GM12878 (cell line): ENCODE data around the gene SMIM5. TPM values are rescaled to one million over a fixed set of nuclear protein-coding genes. Genes with fewer than 3 reads are reported as not detected.
A peak's percentile ranks its signal among the peaks of the same experiment; 100 is the strongest.

ENCODE experiments used
- ATAC-seq: fragments of 200-7000 bp; cut with Tn5 transposase; 3 replicates; pipeline ENCODE4 v1.9.1; 2020; ENCODE audit warnings: mild to moderate bottlenecking, moderate library complexity
- BruUV-seq: library from RNA; stranded (reverse); fragments of 400-500 nt; replicated peaks from 2 replicates; lab custom pipeline; 2021; lab: Mats Ljungman, UMichigan
- CTCF ChIA-PET: fragments of 300-600 bp; sonication (Branson Sonifier 250); formaldehyde crosslinking; extraction: SDS; loops from one replicate; lab custom pipeline; 2021; ENCODE audit warnings: inconsistent platforms; lab: Yijun Ruan, JAX
- POLR2A ChIA-PET: fragments of 350-600 bp; formaldehyde crosslinking; extraction: SDS; loops from one replicate; lab custom pipeline; 2021; ENCODE audit warnings: inconsistent platforms; lab: Charles Lee
- RAD21 ChIA-PET: fragments of 300-600 bp; sonication (Branson Sonifier 250); formaldehyde crosslinking; loops from one replicate; lab custom pipeline; 2023; ENCODE audit warnings: antibody characterized with exemption; ENCODE audit not compliant: unreplicated experiment; lab: Charles Lee
- SMC1A ChIA-PET: fragments of 300-600 bp; sonication (Branson Sonifier 250); formaldehyde crosslinking; loops from one replicate; lab custom pipeline; 2023; ENCODE audit not compliant: unreplicated experiment, uncharacterized antibody; lab: Charles Lee
- DNase-seq: peaks from one replicate; pipeline ENCODE4 v3.0.0-alpha.2; 2011; ENCODE audit warnings: low read depth, low spot score
- FAIRE-seq: peaks from 3 replicates; lab custom pipeline; 2011; peaks lifted over from hg19 to GRCh38; lab: Jason Lieb, UNC
- H2AFZ ChIP-seq: 2 replicates; pipeline ENCODE4 v1.6.0; 2011; ENCODE audit warnings: low read depth, low read length, control low read depth; ENCODE audit not compliant: control insufficient read depth
- H3K27ac ChIP-seq: 2 replicates; pipeline ENCODE4 v1.5.1; 2011; ENCODE audit warnings: control low read depth; ENCODE audit not compliant: control insufficient read depth, insufficient read depth
- H3K27me3 ChIP-seq, 2 experiments: replicated peaks in 1 of 2; 2 replicates each; pipeline versions ENCODE4 v1.6.0 to v1.6.1; 2011; ENCODE audit warnings: low read length in 1 of 2; ENCODE audit not compliant: control insufficient read depth in 2 of 2, insufficient read depth in 2 of 2
- H3K36me3 ChIP-seq, 2 experiments: 2 replicates each; pipeline ENCODE4 v1.5.1; 2011; ENCODE audit warnings: low read length in 1 of 2; ENCODE audit not compliant: control insufficient read depth in 2 of 2, insufficient read depth in 2 of 2
- H3K4me1 ChIP-seq: 2 replicates; pipeline ENCODE4 v1.6.1; 2011; ENCODE audit warnings: mild to moderate bottlenecking, low read length, moderate library complexity, mixed read lengths; ENCODE audit not compliant: control insufficient read depth, insufficient read depth
- H3K4me2 ChIP-seq: 2 replicates; pipeline ENCODE4 v1.6.0; 2011; ENCODE audit warnings: control low read depth; ENCODE audit not compliant: control insufficient read depth, insufficient read depth
- H3K4me3 ChIP-seq: fragments of 200-600 bp; sonication (generic); 2 replicates; pipeline ENCODE4 v1.5.1; 2016
- H3K79me2 ChIP-seq: 2 replicates; pipeline ENCODE4 v1.6.0; 2011; ENCODE audit warnings: low read length; ENCODE audit not compliant: control insufficient read depth, insufficient read depth
- H3K9ac ChIP-seq: 2 replicates; pipeline ENCODE4 v1.8.0; 2011; ENCODE audit warnings: low read length, control low read depth, mixed read lengths; ENCODE audit not compliant: control insufficient read depth, insufficient read depth
- H3K9me3 ChIP-seq: replicated peaks from 3 replicates; pipeline ENCODE4 v1.5.1; 2011; ENCODE audit warnings: mild to moderate bottlenecking, low read length; ENCODE audit not compliant: control insufficient read depth, insufficient read depth
- H4K20me1 ChIP-seq: 2 replicates; pipeline ENCODE4 v1.6.0; 2011; ENCODE audit not compliant: control insufficient read depth, insufficient read depth
- MLLT1 ChIP-seq: fragments of 450-650 bp; IDR thresholded peaks from 2 replicates; pipeline ENCODE4 v1.6.1; 2016; ENCODE audit warnings: mild to moderate bottlenecking
- TAF1 ChIP-seq: IDR thresholded peaks from 2 replicates; pipeline ENCODE4 v1.6.1; 2011; ENCODE audit warnings: mild to moderate bottlenecking, low read depth, low read length, borderline replicate concordance
- ZBTB40 ChIP-seq: fragments of 450-650 bp; IDR thresholded peaks from 2 replicates; pipeline ENCODE4 v1.6.1; 2016; ENCODE audit warnings: mild to moderate bottlenecking, moderate library complexity, borderline replicate concordance
- ZNF384 ChIP-seq: IDR thresholded peaks from 2 replicates; pipeline ENCODE4 v1.6.1; 2012; ENCODE audit warnings: low read depth, mild to moderate bottlenecking, low read length, improper control_type of control experiment, borderline replicate concordance
- WGBS: methylation state at CpG from one replicate; pipeline ENCODE4 v1.1.6; 2016; ENCODE audit warnings: low lambda C conversion rate; ENCODE audit not compliant: insufficient replicate concordance, insufficient coverage; ENCODE audit errors: missing lambda C conversion rate; 5-methylcytosine and 5-hydroxymethylcytosine counted together
- in situ Hi-C: fragments of 300-500 bp; cut with MboI; formaldehyde crosslinking; loops from 9 replicates; pipeline ENCODE4 v1.14.3; 2018; ENCODE audit warnings: mixed read lengths
- intact Hi-C: fragments of 100-400 bp; cut with micrococcal nuclease; formaldehyde crosslinking; loops from one replicate; pipeline ENCODE4 v1.14.2; 2022; ENCODE audit not compliant: unreplicated experiment
- polyA plus RNA-seq, 11 experiments: library from polyadenylated mRNA; depleted of rRNA in 4 of 11; unstranded in 6 of 11; stranded (reverse) in 5 of 11; fragments of >200 nt; fragmentation: Nextera tagmentation in 4 of 11; fragmentation: Illumina TruSeq in 1 of 11; extraction: Ambion mirVana in 4 of 11; extraction: Trizol in 1 of 11; gene quantifications; 1 replicate in 1 of 11; 2 replicates in 10 of 11; pipeline versions ENCODE4 v1.2.1 to v1.2.3, GENCODE V29; 2011 to 2016; ENCODE audit warnings: inconsistent platforms in 2 of 11, missing spikeins in 2 of 11, low read depth in 1 of 11
- total RNA-seq, 4 experiments: library from RNA; depleted of rRNA in 3 of 4; stranded (reverse); fragments of >200 nt in 3 of 4; fragmentation: Illumina TruSeq in 1 of 4; extraction: Trizol in 1 of 4; gene quantifications; 2 replicates each; pipeline versions ENCODE4 v1.2.1 to v1.2.3, GENCODE V29; 2013 to 2021
- TF ChIP-seq, protein P1 (sequence below): fragments of 450-650 bp; IDR thresholded peaks from 2 replicates; pipeline ENCODE4 v1.6.1; 2017; ENCODE audit warnings: mild to moderate bottlenecking, moderate library complexity

The SMIM5 gene
- total and polyA plus RNA-seq, 10 of the 15 experiments (the other 5 are each of a cell fraction or from before 2014, with no cell fraction given), result 0.08 to 0.11 TPM; not detected in 8

- ChIA-PET SMC1A (interaction anchor here (0.7 to 4.5 kb wide), 11 partner anchors 8 to 901 kb away, joined by 3 to 28 read pairs (median 4); partner anchors contain the start of genes RECQL5, SAP30BP and SMIM5), POLR2A (interaction anchor here (0.6 to 2.1 kb wide), 8 partner anchors 8 to 438 kb away, joined by 3 to 12 read pairs (median 4); partner anchors contain the start of genes RECQL5 and SMIM5)
- Histone ChIP-seq H3K9ac (no peak overlapping the region), H4K20me1 (no peaks in the 10 kb centered on the region), H3K4me2 (no peak overlapping the region)
- TF ChIP-seq ZNF384, result no peak
- no peak for TF ChIP-seq TAF1
- no peak for TF ChIP-seq ZBTB40
- TF ChIP-seq, protein P1, sequence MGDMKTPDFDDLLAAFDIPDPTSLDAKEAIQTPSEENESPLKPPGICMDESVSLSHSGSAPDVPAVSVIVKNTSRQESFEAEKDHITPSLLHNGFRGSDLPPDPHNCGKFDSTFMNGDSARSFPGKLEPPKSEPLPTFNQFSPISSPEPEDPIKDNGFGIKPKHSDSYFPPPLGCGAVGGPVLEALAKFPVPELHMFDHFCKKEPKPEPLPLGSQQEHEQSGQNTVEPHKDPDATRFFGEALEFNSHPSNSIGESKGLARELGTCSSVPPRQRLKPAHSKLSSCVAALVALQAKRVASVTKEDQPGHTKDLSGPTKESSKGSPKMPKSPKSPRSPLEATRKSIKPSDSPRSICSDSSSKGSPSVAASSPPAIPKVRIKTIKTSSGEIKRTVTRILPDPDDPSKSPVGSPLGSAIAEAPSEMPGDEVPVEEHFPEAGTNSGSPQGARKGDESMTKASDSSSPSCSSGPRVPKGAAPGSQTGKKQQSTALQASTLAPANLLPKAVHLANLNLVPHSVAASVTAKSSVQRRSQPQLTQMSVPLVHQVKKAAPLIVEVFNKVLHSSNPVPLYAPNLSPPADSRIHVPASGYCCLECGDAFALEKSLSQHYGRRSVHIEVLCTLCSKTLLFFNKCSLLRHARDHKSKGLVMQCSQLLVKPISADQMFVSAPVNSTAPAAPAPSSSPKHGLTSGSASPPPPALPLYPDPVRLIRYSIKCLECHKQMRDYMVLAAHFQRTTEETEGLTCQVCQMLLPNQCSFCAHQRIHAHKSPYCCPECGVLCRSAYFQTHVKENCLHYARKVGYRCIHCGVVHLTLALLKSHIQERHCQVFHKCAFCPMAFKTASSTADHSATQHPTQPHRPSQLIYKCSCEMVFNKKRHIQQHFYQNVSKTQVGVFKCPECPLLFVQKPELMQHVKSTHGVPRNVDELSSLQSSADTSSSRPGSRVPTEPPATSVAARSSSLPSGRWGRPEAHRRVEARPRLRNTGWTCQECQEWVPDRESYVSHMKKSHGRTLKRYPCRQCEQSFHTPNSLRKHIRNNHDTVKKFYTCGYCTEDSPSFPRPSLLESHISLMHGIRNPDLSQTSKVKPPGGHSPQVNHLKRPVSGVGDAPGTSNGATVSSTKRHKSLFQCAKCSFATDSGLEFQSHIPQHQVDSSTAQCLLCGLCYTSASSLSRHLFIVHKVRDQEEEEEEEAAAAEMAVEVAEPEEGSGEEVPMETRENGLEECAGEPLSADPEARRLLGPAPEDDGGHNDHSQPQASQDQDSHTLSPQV, result no peak
- peak; percentile 5; the same call in 1 of the 2 replicates for TF ChIP-seq MLLT1
- TF ChIP-seq, all 136 proteins: peak for 1
- CTCF ChIA-PET, result interaction anchor here (0.9 to 19.5 kb wide), 12 partner anchors 8 to 118 kb away, joined by 3 to 349 read pairs (median 6); partner anchors contain the start of genes GALK1, RECQL5, SAP30BP and SMIM5
- Histone ChIP-seq H3K79me2 (no peaks in the 10 kb centered on the region), H3K27me3 (no peaks in the 10 kb centered on the region), H3K27ac (no peak overlapping the region; the same call in 1 of the 2 replicates), H2AFZ (no peak overlapping the region), H3K9me3 (no peaks in the 10 kb centered on the region), H3K36me3 (peaks cover 3 to 14% of the 10 kb centered on the region in 2 experiments; a peak in 3 of 4 replicates), H3K4me3 (no peak overlapping the region), H3K4me1 (peaks cover 14% of the 10 kb centered on the region)
- BruUV-seq, result TSS peak; percentile 88
- FAIRE-seq (no peak), DNase-seq (no peak), ATAC-seq (no peak)
- WGBS, result 85% methylated on average over 6 of the region's 6 CpGs
- intact Hi-C loops, result no loop called here
- RAD21 ChIA-PET, result interaction anchor here (0.8 to 4.3 kb wide), 11 partner anchors 10 to 162 kb away, joined by 3 to 33 read pairs (median 3); partner anchors contain the start of gene SMIM5
- in situ Hi-C loops, result no loop called here
Measured at GRCh38 chr17:75646638-75646992, 13.4 kb downstream of the SMIM5 start.
